Activated naive CD4-positive, alpha-beta T cell (primary cell): ENCODE data around the gene DNALI1.

Source experiments
- DNase-seq, 4 experiments: peaks; one replicate each; lab custom pipeline; 2025; lab: John Stamatoyannopoulos, UW

DNALI1 gene

GRCh38 chr1:37601441-37601840, 44.7 kb downstream of the DNALI1 start:
- no peak for DNase-seq

- peak in 1 of 4 experiments; percentile 2 for DNase-seq
Observed at GRCh38 chr1:37602750-37603694, 46.3 kb downstream of the DNALI1 start.

GRCh38 chr1:37605061-37605650, 48.4 kb downstream of the DNALI1 start:
- DNase-seq = no peak

- no peak for DNase-seq
Observed at GRCh38 chr1:37605806-37606474, 49.2 kb downstream of the DNALI1 start.

GRCh38 chr1:37606481-37607263, 49.9 kb downstream of the DNALI1 start:
- DNase-seq = no peak

- DNase-seq = no peak
Observed at GRCh38 chr1:37609002-37609401, 52.3 kb downstream of the DNALI1 start.

- no peak for DNase-seq
Observed at GRCh38 chr1:37609994-37610393, 53.3 kb downstream of the DNALI1 start.

- DNase-seq = no peak
Observed at GRCh38 chr1:37612186-37612585, 55.4 kb downstream of the DNALI1 start.

GRCh38 chr1:37614105-37614504, 57.4 kb downstream of the DNALI1 start:
- no peak for DNase-seq

GRCh38 chr1:37616330-37616729, 59.6 kb downstream of the DNALI1 start:
- DNase-seq = no peak
